Neural cell (in vitro differentiated cells): Measurements from ENCODE around the gene VGLL2.

Experiments used
- RAD21 ChIP-seq: fragments of 450-650 bp; conservative IDR thresholded peaks from 2 replicates; pipeline ENCODE4 v1.6.1; 2014; ENCODE audit warnings: antibody characterized with exemption, mild to moderate bottlenecking, moderate library complexity
- REST ChIP-seq: IDR thresholded peaks from 2 replicates; pipeline ENCODE4 v1.6.1; 2012; ENCODE audit warnings: borderline replicate concordance
- TAF1 ChIP-seq: IDR thresholded peaks from 2 replicates; pipeline ENCODE4 v1.6.1; 2012; ENCODE audit warnings: low read depth

- TF ChIP-seq REST (no peak), RAD21 (no peak), TAF1 (no peak)
These were observed 10.4 kb downstream of the VGLL2 start for GRCh38 chr6:117275711-117276110.
